CD14-positive monocyte (primary cell): Measurements from ENCODE around the gene ENDOG. TPM values are rescaled to one million over a fixed set of nuclear protein-coding genes. Genes with fewer than 3 reads are reported as not detected.

Experiments
- DNase-seq, 3 donors: peaks; one replicate each; pipeline ENCODE4 v3.0.0-alpha.2; 2011 to 2022
- H2AFZ ChIP-seq: 2 replicates; pipeline ENCODE4 v1.6.0; 2012; ENCODE audit warnings: mild to moderate bottlenecking, low read depth, low read length, inconsistent platforms; ENCODE audit not compliant: insufficient read depth, poor library complexity, severe bottlenecking
- H3K27ac ChIP-seq, 2 donors: 1 replicate in 1 of 2; 2 replicates in 1 of 2; pipeline ENCODE4 v1.5.1; 2012 to 2013; ENCODE audit warnings: low read length in 2 of 2, control low read depth in 1 of 2, inconsistent platforms in 1 of 2, low read depth in 1 of 2, mild to moderate bottlenecking in 1 of 2
- H3K27me3 ChIP-seq, 2 donors: one replicate each; pipeline versions ENCODE4 v1.6.0 to v1.6.1; 2011 to 2013; ENCODE audit warnings: low read length in 2 of 2; ENCODE audit not compliant: control insufficient read depth in 2 of 2, insufficient read depth in 2 of 2
- H3K36me3 ChIP-seq, 2 donors: replicated peaks in 1 of 2; 1 replicate in 1 of 2; 2 replicates in 1 of 2; pipeline versions ENCODE4 v1.5.1 to v1.6.1; 2012 to 2013; ENCODE audit warnings: low read length in 2 of 2, control low read depth in 1 of 2, inconsistent platforms in 1 of 2, mild to moderate bottlenecking in 1 of 2; ENCODE audit not compliant: insufficient read depth in 2 of 2, control insufficient read depth in 1 of 2
- H3K4me1 ChIP-seq, 2 donors: 1 replicate in 1 of 2; 2 replicates in 1 of 2; pipeline versions ENCODE4 v1.5.1 to v1.6.1; 2012 to 2013; ENCODE audit warnings: low read length in 2 of 2, control low read depth in 1 of 2, inconsistent platforms in 1 of 2, mild to moderate bottlenecking in 1 of 2, moderate library complexity in 1 of 2; ENCODE audit not compliant: insufficient read depth in 2 of 2, control insufficient read depth in 1 of 2
- H3K4me2 ChIP-seq: replicated peaks from 2 replicates; pipeline ENCODE3; 2012; ENCODE audit warnings: low read length, moderate library complexity, mild to moderate bottlenecking; ENCODE audit not compliant: poor library complexity, severe bottlenecking; ENCODE audit errors: extremely low read depth
- H3K4me3 ChIP-seq, 3 experiments: fragments of 200-600 bp in 1 of 3; sonication (generic) in 1 of 3; replicated peaks in 1 of 3; 1 replicate in 2 of 3; 2 replicates in 1 of 3; pipeline ENCODE4 v1.5.1; 2011 to 2013; ENCODE audit warnings: low read length in 3 of 3, mild to moderate bottlenecking in 3 of 3, control low read depth in 2 of 3, low read depth in 2 of 3, inconsistent platforms in 1 of 3, moderate library complexity in 1 of 3
- H3K79me2 ChIP-seq: 2 replicates; pipeline ENCODE4 v1.6.0; 2012; ENCODE audit warnings: mild to moderate bottlenecking, control low read depth, inconsistent platforms, low read length, moderate library complexity; ENCODE audit not compliant: insufficient read depth
- H3K9ac ChIP-seq: 2 replicates; pipeline ENCODE4 v1.6.0; 2017; ENCODE audit warnings: low read length, mild to moderate bottlenecking; ENCODE audit not compliant: insufficient read depth, poor library complexity, severe bottlenecking
- H3K9me3 ChIP-seq, 2 donors: replicated peaks in 1 of 2; 1 replicate in 1 of 2; 2 replicates in 1 of 2; pipeline versions ENCODE4 v1.5.1 to v1.6.1; 2012 to 2013; ENCODE audit warnings: low read length in 2 of 2, control low read depth in 1 of 2; ENCODE audit not compliant: control insufficient read depth in 1 of 2, insufficient read depth in 1 of 2
- H4K20me1 ChIP-seq: 2 replicates; pipeline ENCODE4 v1.6.0; 2012; ENCODE audit warnings: mild to moderate bottlenecking, low read length, control low read depth, moderate library complexity; ENCODE audit not compliant: insufficient read depth
- H3K27ac Mint-ChIP-seq, 7 donors: one replicate each; pipeline ENCODE4 v1.8.0; 2020; ENCODE audit warnings: mild to moderate bottlenecking in 7 of 7, mixed read lengths in 7 of 7, moderate library complexity in 6 of 7, inconsistent platforms in 2 of 7
- H3K27me3 Mint-ChIP-seq, 3 donors: one replicate each; pipeline ENCODE4 v1.8.0; 2021 to 2022; ENCODE audit warnings: low read depth in 3 of 3, mild to moderate bottlenecking in 3 of 3, mixed read lengths in 3 of 3, moderate library complexity in 3 of 3, inconsistent platforms in 1 of 3
- H3K36me3 Mint-ChIP-seq, 2 donors: one replicate each; pipeline ENCODE4 v1.8.0; 2020; ENCODE audit warnings: mixed read lengths in 2 of 2, inconsistent platforms in 1 of 2, mild to moderate bottlenecking in 1 of 2
- H3K4me1 Mint-ChIP-seq: one replicate; pipeline ENCODE4 v1.8.0; 2020; ENCODE audit warnings: mild to moderate bottlenecking, mixed read lengths
- H3K4me3 Mint-ChIP-seq, 2 donors: one replicate each; pipeline ENCODE4 v1.8.0; 2020; ENCODE audit warnings: mild to moderate bottlenecking in 2 of 2, mixed read lengths in 2 of 2, moderate library complexity in 1 of 2
- H3K9me3 Mint-ChIP-seq, 7 donors: one replicate each; pipeline ENCODE4 v1.8.0; 2020 to 2022; ENCODE audit warnings: mixed read lengths in 7 of 7, mild to moderate bottlenecking in 6 of 7, moderate library complexity in 6 of 7, inconsistent platforms in 2 of 7
- CTCF ChIP-seq: fragments of 200-600 bp; IDR thresholded peaks from one replicate; pipeline ENCODE4 v1.8.0; 2022; ENCODE audit warnings: antibody characterized with exemption, mild to moderate bottlenecking
- WGBS: methylation state at CpG from one replicate; pipeline ENCODE4 v1.1.5; 2013; ENCODE audit warnings: missing lambda C conversion rate; ENCODE audit not compliant: insufficient coverage; 5-methylcytosine and 5-hydroxymethylcytosine counted together
- intact Hi-C, 2 donors: fragments of 100-400 bp; cut with micrococcal nuclease; formaldehyde crosslinking; loops; one replicate each; pipeline versions ENCODE4 v1.15.0 to v1.15.1; 2023
- polyA plus RNA-seq, 3 donors: library from polyadenylated mRNA; depleted of rRNA in 1 of 3; unstranded in 2 of 3; stranded (reverse) in 1 of 3; fragments of 300-500 nt in 2 of 3; fragments of >200 nt in 1 of 3; fragmentation: Illumina TruSeq in 2 of 3; gene quantifications; 1 replicate in 2 of 3; 2 replicates in 1 of 3; pipeline ENCODE4 v1.2.3, GENCODE V29; 2012 to 2021

Gene ENDOG
- polyA plus RNA-seq, 3 donors = 7.2 to 24.6 (median 13.0) TPM

GRCh38 chr9:128785427-128785826 lies 32.9 kb upstream of the ENDOG start:
- peaks cover 4 to 7% of the 10 kb centered on the region in 2 donors for H3K36me3 Mint-ChIP-seq
- Histone ChIP-seq H3K4me1 (peaks cover 37 to 43% of the 10 kb centered on the region in 2 donors), H3K27me3 (no peaks in the 10 kb centered on the region), H2AFZ (no peak overlapping the region), H4K20me1 (no peaks in the 10 kb centered on the region), H3K36me3 (peaks cover 0 to 10% of the 10 kb centered on the region in 2 donors), H3K9me3 (peaks cover 0 to 9% of the 10 kb centered on the region in 2 donors), H3K4me2 (no peak overlapping the region), H3K4me3 (no peak overlapping the region), H3K79me2 (peaks cover 24% of the 10 kb centered on the region), H3K27ac (no peak overlapping the region), H3K9ac (no peak overlapping the region)
- no peak for DNase-seq
- H3K4me3 Mint-ChIP-seq = no peak overlapping the region
- H3K4me1 Mint-ChIP-seq = peaks cover 38% of the 10 kb centered on the region
- peak overlapping the region in 1 of 7 donors; percentile 13 for H3K27ac Mint-ChIP-seq
- no peak for TF ChIP-seq CTCF
- WGBS = no CpG with 5 or more reads among the region's 6 CpGs
- intact Hi-C loops = no loop called here
- H3K27me3 Mint-ChIP-seq = no peaks in the 10 kb centered on the region
- peaks cover 0 to 9% (median 2%) of the 10 kb centered on the region in 7 donors for H3K9me3 Mint-ChIP-seq

- 4% methylated on average over 62 of the region's 64 CpGs for WGBS
- Mint-ChIP-seq H3K9me3 (peaks cover 0 to 3% (median 0%) of the 10 kb centered on the region in 7 donors), H3K36me3 (peaks cover 19 to 22% of the 10 kb centered on the region in 2 donors), H3K27me3 (no peaks in the 10 kb centered on the region), H3K4me3 (peak within 1 kb of the TSS; percentile 85 to 89), H3K4me1 (peaks cover 29% of the 10 kb centered on the region), H3K27ac (peak within 1 kb of the TSS; percentile 72 to 89 (median 85))
- peaks cover 28 to 34% of the 10 kb centered on the region in 2 donors for H3K4me1 ChIP-seq
- peak within 1 kb of the TSS; percentile 88 for H3K9ac ChIP-seq
- H3K36me3 ChIP-seq = peaks cover 15 to 25% of the 10 kb centered on the region in 2 donors
- intact Hi-C loops = loop anchor here (1.0 to 2.0 kb wide), 2 partner anchors 14 to 15 kb away; no protein-coding TSS in a partner anchor
- H2AFZ ChIP-seq = peak within 1 kb of the TSS; percentile 92
- peak within 1 kb of the TSS; percentile 88 for H3K4me2 ChIP-seq
- H4K20me1 ChIP-seq = no peaks in the 10 kb centered on the region
- peaks cover 0 to 4% of the 10 kb centered on the region in 2 donors for H3K9me3 ChIP-seq
- peak within 1 kb of the TSS; percentile 89 to 96 (median 92) for H3K4me3 ChIP-seq
- peak within 1 kb of the TSS; percentile 42 to 85 for H3K27ac ChIP-seq
- peaks cover 24% of the 10 kb centered on the region for H3K79me2 ChIP-seq
- TF ChIP-seq CTCF = no peak
- H3K27me3 ChIP-seq = no peaks in the 10 kb centered on the region
- peak; percentile 72 to 80 (median 77) for DNase-seq
These were observed 31.4 kb upstream of the ENDOG start, which contains the start of gene TBC1D13 for GRCh38 chr9:128786681-128787601. TBC1D13 (plus strand) TSS chr9:128787253; CDS start chr9:128787354, 101 bp downstream.
